GM21529 (cell line): ENCODE data around the gene CAMTA2.
A peak's percentile ranks its signal among the peaks of the same experiment; 100 is the strongest.
"Not testable (repeated sequence)": the region's sequence is repeated elsewhere in the genome, so short reads cannot be mapped to it uniquely, and the experiment has no call there.

Experiments used
- ATAC-seq: cut with Tn5 transposase; IDR thresholded peaks from one replicate; pipeline ENCODE4 v1.9.1; 2021; ENCODE audit not compliant: unreplicated experiment

The CAMTA2 gene

GRCh38 chr17:4986951-4987766 is at the start of gene CAMTA2:
TSS of gene CAMTA2 (minus strand) at chr17:4987675. CDS start at chr17:4986222, 1,453 bp downstream.
- peak; percentile 73 for ATAC-seq

- ATAC-seq, result no peak
These were observed 47.8 kb upstream of the CAMTA2 start, which contains the start of gene SLC52A1 for GRCh38 chr17:5035315-5035714. TSS of gene SLC52A1 (minus strand) at chr17:5035426. CDS start at chr17:5034606, 820 bp downstream.

DNA sequence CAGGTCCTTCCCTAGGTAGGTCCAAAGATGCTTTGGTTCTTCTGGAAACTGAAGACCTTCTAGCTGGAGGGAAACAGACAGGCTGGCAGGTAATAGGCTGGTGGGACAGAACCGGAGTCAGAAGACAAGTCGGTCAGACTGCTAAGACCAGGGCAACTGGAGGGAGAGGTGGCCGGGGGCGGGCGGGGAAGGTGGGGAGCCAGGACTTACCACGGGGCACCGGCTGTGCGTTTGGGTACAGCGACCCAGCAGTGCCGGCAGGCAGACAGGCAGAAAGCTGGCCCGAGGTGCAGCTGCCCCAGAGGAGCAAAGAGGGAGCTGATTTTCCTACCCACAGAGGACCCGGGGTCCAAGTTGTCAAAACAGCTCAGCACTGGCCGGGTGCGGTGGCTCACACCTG is 47.2 kb upstream of the CAMTA2 start:
- no peak for ATAC-seq

DNA sequence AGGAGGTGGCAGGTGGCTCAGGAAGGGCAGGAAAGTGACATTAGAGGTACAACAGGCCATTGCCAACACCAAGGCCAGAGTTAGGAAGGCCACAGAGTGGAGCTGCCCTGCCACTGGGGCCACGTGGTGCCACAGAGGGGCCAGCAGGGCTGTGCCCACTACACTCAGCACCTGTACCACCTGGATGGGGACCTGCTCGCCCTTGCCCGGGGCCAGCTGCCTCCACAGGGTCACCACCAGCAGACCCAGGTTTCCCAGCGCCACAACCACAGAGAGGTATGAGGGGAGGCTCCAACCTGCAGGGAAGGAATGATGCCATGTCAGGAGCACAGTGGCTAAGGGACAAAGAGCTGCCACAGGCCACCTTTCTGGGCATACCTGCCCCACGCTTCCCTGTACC is 46.6 kb upstream of the CAMTA2 start:
- no peak for ATAC-seq

- ATAC-seq, result no peak
These were observed 46.0 kb upstream of the CAMTA2 start for GRCh38 chr17:5033352-5034015.

- ATAC-seq, result no peak
These were observed 45.4 kb upstream of the CAMTA2 start for GRCh38 chr17:5032865-5033264.

DNA sequence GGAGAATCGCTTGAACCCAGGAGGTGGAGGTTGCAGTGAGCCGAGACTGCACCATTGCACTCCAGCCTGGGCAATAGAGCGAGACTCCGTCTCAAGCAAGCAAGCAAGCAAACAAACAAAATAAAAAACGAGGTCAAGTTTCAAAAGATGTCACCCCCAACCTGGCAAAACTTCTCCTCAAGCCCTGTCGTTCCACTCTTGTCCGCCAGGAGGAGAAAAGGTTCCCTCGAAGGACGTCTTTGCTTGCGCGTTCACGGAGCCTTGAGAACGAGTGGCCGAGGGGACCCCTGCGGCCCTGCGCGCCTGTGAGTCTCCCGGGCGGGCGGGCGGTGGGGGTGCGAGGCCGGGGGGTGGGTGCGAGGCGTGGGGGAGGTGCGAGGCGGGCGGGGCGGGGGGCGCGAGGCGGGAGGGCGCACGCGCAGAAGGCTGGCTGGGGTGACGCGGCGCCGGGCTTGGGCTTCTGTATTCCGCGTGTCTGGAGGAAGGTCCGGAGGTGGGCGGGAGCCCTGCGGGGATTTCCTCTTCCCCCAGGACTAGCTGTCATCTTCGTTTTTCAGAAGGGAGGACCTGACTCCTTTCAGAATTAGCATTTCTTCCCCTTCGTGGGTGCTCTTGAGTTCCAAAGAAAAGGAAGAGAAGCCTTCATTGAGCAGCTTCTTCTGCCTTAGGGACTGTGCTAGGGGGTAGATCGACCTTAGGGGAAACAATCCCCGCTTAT is 44.0 kb upstream of the CAMTA2 start:
- peak; percentile 53 for ATAC-seq

GRCh38 chr17:5030168-5030567 is 42.7 kb upstream of the CAMTA2 start:
- ATAC-seq, result not testable (repeated sequence)

- no peak for ATAC-seq
These were observed 40.4 kb upstream of the CAMTA2 start for GRCh38 chr17:5027916-5028315.

DNA sequence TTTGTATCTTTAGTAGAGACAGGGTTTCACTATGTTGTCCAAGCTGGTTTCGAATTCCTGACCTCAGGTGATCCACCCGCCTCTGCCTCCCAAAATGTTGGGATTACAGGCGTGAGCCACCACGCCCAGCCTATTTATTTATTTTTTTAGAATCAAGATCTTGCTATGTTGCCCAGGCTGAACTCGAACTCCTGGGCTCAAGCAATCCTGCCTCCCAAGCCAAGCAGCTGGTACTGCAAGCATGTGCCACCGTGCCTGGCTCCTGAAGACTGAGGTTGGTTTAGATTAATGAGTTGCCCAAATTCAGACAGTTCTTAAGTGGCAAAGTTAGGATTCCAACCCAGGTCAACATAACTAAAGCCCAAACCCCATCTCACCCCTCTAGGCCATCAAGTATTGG is 39.8 kb upstream of the CAMTA2 start:
- no peak for ATAC-seq

- ATAC-seq, result no peak
These were observed 37.1 kb upstream of the CAMTA2 start for GRCh38 chr17:5024604-5025003.

DNA sequence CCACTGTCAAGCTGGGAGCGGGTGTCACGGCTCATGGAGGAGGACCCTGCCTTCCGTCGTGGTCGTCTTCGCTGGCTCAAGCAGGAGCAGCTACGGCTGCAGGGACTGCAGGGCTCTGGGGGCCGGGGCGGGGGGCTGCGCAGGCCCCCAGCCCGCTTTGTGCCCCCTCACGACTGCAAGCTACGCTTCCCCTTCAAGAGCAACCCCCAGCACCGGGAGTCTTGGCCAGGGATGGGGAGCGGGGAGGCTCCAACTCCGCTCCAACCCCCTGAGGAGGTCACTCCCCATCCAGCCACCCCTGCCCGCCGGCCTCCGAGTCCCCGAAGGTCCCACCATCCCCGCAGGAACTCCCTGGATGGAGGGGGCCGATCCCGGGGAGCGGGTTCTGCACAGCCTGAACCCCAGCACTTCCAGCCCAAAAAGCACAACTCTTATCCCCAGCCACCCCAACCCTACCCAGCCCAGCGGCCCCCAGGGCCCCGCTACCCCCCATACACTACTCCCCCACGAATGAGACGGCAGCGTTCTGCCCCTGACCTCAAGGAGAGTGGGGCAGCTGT is 36.2 kb upstream of the CAMTA2 start:
- no peak for ATAC-seq

DNA sequence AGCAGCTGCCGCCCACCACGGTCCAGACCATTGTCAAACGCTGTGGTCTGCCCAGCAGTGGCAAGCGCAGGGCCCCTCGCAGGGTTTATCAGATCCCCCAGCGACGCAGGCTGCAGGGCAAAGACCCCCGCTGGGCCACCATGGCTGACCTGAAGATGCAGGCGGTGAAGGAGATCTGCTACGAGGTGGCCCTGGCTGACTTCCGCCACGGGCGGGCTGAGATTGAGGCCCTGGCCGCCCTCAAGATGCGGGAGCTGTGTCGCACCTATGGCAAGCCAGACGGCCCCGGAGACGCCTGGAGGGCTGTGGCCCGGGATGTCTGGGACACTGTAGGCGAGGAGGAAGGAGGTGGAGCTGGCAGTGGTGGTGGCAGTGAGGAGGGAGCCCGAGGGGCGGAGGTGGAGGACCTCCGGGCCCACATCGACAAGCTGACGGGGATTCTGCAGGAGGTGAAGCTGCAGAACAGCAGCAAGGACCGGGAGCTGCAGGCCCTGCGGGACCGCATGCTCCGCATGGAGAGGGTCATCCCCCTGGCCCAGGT is 34.8 kb upstream of the CAMTA2 start:
- no peak for ATAC-seq

DNA sequence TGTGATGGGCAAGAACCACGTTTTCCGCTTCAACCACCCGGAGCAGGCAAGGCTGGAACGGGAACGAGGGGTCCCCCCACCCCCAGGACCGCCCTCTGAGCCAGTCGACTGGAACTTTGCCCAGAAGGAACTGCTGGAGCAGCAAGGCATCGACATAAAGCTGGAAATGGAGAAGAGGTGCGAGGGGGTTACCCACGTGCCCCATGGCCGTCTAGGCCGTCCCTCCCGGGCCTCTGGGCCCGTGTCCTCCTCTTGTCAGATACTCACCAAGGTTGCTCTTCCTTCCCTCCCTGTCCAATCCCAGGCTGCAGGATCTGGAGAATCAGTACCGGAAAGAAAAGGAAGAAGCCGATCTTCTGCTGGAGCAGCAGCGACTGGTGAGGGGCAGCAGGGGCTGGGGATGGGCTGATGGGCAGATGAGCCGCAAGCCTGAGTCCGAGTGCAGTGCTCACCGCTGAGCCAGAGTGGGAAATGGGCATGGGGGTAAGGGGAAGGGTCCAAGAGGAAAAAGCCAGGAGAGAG is 33.1 kb upstream of the CAMTA2 start:
- no peak for ATAC-seq

GRCh38 chr17:5019475-5019956 is 32.0 kb upstream of the CAMTA2 start:
- no peak for ATAC-seq

- no peak for ATAC-seq
These were observed 26.9 kb upstream of the CAMTA2 start for GRCh38 chr17:5014357-5014756.

DNA sequence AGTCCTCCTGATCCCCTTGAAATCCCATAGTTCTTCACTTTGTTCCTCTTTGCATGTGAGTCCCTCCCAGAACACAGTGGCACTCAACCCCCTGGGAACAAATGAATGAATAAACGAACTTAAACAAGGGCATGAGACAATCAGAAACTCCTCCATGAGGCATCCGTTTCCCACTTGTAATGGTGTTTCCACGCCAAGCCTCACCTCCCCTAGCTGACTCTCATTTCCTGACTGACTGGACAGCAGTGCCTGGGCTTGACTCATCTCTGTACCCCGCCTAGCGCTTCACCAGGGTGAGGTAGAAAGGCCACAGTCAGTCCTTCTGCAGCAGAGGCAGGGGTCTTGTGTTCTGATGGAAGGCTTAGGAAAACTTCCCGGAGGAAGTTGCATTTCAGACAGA is 24.5 kb upstream of the CAMTA2 start:
- ATAC-seq, result no peak

GRCh38 chr17:5003214-5003867 is 15.9 kb upstream of the CAMTA2 start:
- no peak for ATAC-seq

DNA sequence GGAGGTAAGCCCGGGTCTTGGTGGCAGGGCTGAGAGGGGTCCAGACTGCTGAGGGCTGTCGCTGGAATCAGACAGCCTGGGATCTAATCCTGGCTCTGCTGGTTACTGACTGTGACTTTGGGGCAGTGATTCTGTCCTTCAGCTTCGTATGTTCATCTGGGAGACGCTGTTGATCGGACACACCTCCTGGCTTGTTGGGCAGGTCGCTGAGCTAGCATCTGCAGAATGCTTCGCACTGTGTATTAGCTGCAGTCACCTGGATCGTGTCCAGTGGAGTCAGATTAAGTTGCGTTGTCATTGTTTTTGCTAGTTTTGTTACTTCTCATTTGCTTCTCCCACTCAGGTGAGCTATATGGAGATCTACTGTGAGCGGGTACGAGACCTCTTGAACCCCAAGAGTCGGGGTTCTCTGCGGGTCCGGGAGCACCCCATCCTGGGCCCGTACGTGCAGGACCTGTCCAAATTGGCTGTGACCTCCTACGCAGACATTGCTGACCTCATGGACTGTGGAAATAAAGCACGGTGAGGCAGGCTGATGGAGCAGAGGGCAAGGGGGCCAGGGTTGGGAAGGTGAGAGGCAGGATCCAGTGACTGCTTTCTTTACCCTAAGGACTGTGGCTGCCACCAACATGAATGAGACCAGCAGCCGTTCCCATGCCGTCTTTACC is 14.8 kb upstream of the CAMTA2 start:
- no peak for ATAC-seq

DNA sequence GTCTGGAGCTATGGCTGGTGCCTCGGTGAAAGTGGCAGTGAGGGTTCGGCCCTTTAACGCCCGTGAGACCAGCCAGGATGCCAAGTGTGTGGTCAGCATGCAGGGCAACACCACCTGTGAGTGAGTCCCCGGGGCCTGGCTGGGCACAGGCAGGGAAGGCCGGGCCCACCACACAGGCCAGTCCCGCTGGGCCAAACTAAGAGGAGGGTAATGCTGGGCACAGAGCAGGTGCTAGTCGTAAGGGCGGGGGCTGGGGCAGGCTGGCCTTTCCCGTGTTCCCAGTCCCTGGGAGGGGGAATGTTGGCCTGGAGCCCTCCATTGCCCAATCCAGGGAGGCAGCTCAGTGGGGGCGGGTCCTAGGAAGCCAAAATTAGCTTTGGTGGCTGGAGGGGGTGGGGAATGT is 12.8 kb upstream of the CAMTA2 start:
- ATAC-seq, result no peak
